ENCODE measurements around the gene AHSG.

DNA sequence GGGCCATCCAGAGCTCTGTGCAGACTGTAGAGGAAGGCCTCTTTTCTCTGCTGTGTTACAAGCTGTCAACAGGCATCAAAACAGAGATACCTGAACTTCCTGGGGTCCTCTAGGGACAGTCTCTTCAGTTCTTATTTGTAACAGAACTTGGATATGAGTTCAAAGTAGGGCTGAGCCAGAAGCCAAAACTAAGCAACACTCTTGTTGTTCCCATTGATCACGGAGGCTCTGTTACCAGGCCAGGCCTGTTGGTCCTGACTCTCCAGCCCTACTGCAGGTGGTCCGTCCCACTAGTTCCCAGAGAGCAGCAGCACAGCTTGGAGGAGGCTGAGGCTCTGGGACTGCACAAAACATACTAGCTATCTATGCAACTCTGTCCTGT lies 13.1 kb upstream of the AHSG start:
- TF ChIP-seq, protein P1, sequence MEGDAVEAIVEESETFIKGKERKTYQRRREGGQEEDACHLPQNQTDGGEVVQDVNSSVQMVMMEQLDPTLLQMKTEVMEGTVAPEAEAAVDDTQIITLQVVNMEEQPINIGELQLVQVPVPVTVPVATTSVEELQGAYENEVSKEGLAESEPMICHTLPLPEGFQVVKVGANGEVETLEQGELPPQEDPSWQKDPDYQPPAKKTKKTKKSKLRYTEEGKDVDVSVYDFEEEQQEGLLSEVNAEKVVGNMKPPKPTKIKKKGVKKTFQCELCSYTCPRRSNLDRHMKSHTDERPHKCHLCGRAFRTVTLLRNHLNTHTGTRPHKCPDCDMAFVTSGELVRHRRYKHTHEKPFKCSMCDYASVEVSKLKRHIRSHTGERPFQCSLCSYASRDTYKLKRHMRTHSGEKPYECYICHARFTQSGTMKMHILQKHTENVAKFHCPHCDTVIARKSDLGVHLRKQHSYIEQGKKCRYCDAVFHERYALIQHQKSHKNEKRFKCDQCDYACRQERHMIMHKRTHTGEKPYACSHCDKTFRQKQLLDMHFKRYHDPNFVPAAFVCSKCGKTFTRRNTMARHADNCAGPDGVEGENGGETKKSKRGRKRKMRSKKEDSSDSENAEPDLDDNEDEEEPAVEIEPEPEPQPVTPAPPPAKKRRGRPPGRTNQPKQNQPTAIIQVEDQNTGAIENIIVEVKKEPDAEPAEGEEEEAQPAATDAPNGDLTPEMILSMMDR (IDR thresholded peaks at IDR 0.05): no peak
- TF ChIP-seq EZH2 (IDR thresholded peaks at IDR 0.05; ENCODE audit: borderline replicate concordance, insufficient read depth, low read depth, low read length, poor library complexity, severe bottlenecking): no peak

Measured in B cell (primary cell).